Upper lobe of left lung (tissue), 4 donors: ENCODE measurements around the gene BSCL2.

ENCODE experiments used
- CTCF ChIP-seq, 6 experiments: fragments of 450-650 bp in 4 of 6; fragments of 200-600 bp in 2 of 6; sonication (generic) in 2 of 6; IDR thresholded peaks; one replicate each; pipeline ENCODE4 v1.5.1; 2016 to 2019; ENCODE audit warnings: antibody characterized with exemption in 6 of 6
- EP300 ChIP-seq, 4 donors: sonication (generic); formaldehyde crosslinking; IDR thresholded peaks; one replicate each; pipeline ENCODE4 v1.5.1; 2017; ENCODE audit warnings: antibody characterized with exemption in 4 of 4, control low read depth in 2 of 4
- POLR2A ChIP-seq, 4 donors: fragments of 450-650 bp; IDR thresholded peaks; one replicate each; pipeline ENCODE4 v1.5.1; 2016 to 2017; ENCODE audit warnings: antibody characterized with exemption in 4 of 4, mild to moderate bottlenecking in 2 of 4
- POLR2AphosphoS5 ChIP-seq, 2 donors: sonication (generic); formaldehyde crosslinking; IDR thresholded peaks; one replicate each; pipeline ENCODE4 v1.5.1; 2017; ENCODE audit warnings: antibody characterized with exemption in 2 of 2

- TF ChIP-seq POLR2A (IDR thresholded peaks at IDR 0.05), result no peak
- TF ChIP-seq CTCF (IDR thresholded peaks at IDR 0.05), result no peak
- no peak for TF ChIP-seq POLR2AphosphoS5 (IDR thresholded peaks at IDR 0.05)
- TF ChIP-seq EP300 (IDR thresholded peaks at IDR 0.05), result no peak
Measured at GRCh38 chr11:62727872-62728170, 20.6 kb upstream of the BSCL2 start.
